HG03571 (cell line): ENCODE results near the gene BAIAP2L1.

ENCODE experiments used
- ATAC-seq: cut with Tn5 transposase; IDR thresholded peaks from one replicate; pipeline ENCODE4 v1.9.1; 2021; ENCODE audit not compliant: unreplicated experiment

Gene BAIAP2L1

GRCh38 chr7:98280791-98281756 lies 119.8 kb downstream of the BAIAP2L1 start, which contains the start of gene BRI3:
BRI3 (plus strand) TSS chr7:98281686; CDS start chr7:98281796, 110 bp downstream.
- ATAC-seq: peak; percentile 74

GRCh38 chr7:98280296-98280695 lies 120.6 kb downstream of the BAIAP2L1 start:
- no peak for ATAC-seq

DNA sequence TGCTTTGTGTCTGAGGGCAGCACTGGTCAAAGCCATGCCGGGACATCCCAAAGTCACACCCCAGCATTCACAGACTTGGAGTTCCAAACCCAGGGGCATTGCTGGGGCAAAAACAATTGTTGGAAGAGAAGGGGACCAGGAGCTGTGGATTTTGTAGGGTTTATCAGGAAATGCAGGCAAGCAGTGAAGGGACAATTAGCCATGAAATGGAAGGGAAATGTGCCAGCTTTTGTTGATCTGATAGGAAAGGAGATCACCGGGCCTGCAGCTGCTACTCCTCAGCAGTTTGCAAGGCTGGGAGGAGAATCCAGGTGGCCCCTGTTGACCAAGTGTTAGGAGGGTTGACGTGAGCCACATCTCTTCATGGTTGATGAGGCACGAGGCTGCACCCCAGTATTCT lies 122.0 kb downstream of the BAIAP2L1 start:
- no peak for ATAC-seq

DNA sequence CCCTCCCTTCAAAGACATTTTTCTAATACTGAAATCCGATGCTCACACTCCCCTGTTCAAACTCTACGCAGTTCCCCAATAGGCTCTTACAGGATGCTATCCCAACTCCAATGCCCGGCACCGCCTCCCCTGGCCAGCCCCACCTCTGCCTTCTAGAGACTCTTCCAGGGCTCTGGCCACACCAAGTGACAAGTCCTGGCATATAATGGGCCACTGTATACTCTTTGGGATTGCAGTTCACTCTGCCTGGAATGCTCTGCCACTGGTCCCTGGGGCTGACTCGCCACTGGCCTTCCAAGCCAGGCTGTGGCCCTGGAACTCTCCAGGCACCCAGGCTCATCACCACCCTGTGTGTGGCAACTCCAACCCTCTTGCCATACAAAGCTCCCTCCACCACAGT lies 122.5 kb downstream of the BAIAP2L1 start:
- no peak for ATAC-seq

DNA sequence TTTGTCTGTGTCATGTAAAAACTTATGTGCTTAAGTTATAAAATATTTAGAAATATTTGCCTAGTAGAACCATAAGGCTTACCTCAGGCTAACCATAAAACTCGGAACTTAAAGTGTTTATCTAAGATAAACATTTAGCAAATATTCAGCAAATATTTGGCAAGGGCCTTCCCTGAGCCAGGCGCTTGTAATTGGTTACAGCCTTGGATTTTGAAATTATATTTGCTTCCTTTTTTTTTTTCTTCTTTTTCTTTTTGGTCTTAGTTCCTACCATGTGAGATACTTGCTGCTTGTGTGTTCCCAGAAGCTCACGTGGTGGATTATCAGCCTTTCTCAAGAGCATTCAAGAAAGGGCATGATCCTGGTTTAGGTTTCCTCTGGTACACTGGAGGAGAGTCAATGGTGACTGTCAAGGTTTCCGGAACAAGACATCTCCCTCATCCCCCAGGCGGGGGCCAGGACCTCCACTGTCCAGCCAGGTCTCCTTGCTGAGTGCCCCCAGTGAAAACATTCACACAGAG lies 124.6 kb downstream of the BAIAP2L1 start:
- ATAC-seq: no peak

GRCh38 chr7:98267303-98267702 lies 133.6 kb downstream of the BAIAP2L1 start:
- ATAC-seq: no peak

GRCh38 chr7:98266840-98267239 lies 134.1 kb downstream of the BAIAP2L1 start:
- ATAC-seq: no peak

DNA sequence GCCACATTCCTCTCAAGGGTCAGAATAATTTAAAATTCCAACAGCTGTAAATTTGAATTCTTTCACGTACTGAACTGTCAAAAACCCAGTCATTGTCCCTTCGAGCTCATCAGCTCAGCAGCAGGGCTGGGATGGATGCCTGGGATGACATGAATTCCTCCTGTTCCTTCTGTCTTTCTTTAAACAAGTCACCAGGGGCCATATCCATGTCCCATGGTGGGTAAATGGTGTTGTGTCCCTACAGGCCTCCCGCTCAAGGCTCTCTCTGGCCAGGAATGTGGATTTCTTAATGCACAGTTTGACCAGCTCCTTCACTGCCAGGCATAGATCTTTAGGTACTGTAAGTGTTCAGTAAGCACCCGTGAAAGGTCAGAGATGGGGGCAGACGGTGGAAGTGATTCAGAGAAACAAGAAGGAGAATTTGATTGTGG lies 135.0 kb downstream of the BAIAP2L1 start:
- no peak for ATAC-seq

GRCh38 chr7:98257701-98258100 lies 143.2 kb downstream of the BAIAP2L1 start:
- no peak for ATAC-seq

DNA sequence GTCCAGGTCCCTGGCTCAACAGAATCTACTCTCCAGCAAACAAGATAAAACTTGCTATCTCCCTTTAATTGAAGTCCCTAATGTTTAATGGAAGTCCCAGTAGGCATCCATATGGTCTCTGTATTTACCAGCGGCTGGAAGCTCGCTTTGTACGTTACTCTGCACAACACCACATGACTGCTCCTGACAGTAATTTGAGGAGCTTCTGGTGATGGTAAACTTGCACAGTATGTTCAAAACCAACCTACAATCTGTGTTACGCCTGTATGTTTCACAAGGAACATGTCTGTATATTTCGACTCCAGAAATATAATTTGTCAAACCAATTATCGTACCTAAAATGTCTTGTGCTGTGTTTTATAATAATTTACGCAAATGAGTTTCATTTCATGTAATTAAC lies 144.5 kb downstream of the BAIAP2L1 start:
- no peak for ATAC-seq

- no peak for ATAC-seq
Measured at GRCh38 chr7:98254951-98255610, 145.8 kb downstream of the BAIAP2L1 start.

GRCh38 chr7:98254516-98254915 lies 146.4 kb downstream of the BAIAP2L1 start:
- ATAC-seq: no peak

GRCh38 chr7:98252425-98253054 lies 148.3 kb downstream of the BAIAP2L1 start:
- no peak for ATAC-seq

GRCh38 chr7:98251601-98252424 lies 149.1 kb downstream of the BAIAP2L1 start, which contains the start of gene TECPR1:
TECPR1 (minus strand) TSS chr7:98252232; CDS start chr7:98246146, 6,086 bp downstream.
- peak; percentile 98 for ATAC-seq

- ATAC-seq: peak; percentile 11
Measured at GRCh38 chr7:98251231-98251600, 149.7 kb downstream of the BAIAP2L1 start.

GRCh38 chr7:98250789-98251188 lies 150.1 kb downstream of the BAIAP2L1 start:
- no peak for ATAC-seq

GRCh38 chr7:98249106-98249505 lies 151.8 kb downstream of the BAIAP2L1 start:
- ATAC-seq: no peak

DNA sequence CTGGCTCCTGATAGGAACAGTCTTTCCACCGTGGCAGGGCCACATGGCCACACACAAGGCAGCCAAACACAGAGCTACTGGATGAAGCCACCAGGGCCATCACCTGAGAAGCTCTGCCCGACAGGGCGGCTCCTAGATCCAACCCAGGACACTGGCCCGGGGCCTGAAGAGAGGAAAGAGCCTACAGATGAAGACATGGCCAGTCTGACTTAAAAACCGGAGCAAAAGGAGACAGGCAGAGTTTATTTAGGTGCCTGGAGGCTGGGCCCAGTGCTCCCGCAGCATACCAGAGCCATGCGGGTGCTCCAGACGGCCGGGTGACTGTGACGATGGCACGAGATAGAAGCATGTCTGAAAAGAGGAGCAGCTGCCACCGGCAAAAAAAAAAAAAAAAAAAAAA lies 152.7 kb downstream of the BAIAP2L1 start:
- no peak for ATAC-seq

DNA sequence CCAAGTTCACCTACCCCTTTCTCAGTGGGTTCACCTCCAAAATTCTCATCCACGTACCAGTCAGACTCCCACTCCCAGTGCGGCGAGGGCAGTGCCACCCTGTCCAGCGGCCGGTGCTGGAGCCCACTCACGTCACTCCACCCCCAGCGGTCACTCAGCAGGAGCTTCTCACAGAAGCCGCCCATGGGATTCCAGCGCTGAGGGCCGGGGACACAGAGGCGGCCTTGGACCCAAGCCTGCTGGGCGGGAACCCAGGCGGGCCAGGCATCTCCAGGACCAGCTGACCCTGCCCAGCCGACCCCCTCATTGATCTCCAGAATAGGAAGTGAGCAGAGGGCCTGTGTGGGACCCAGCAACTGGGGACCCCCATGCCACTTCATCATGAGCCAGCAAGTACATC lies 156.0 kb downstream of the BAIAP2L1 start:
- no peak for ATAC-seq

DNA sequence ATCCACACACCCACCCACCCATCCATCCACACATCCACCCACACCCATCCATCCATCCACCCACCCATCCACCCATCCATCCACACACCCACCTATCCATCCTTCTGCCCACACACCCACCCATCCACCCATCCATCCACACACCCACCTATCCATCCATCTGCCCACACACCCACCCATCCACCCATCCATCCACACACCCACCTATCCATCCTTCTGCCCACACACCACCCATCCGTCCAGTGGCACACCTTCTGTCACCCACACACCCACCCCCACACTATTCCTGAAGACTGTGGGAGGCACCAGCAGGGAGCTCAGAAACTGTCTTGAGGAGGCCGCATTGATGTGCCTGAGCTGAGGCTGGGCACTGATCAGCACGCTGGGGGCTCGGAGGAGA lies 158.0 kb downstream of the BAIAP2L1 start:
- no peak for ATAC-seq
